ENCODE measurements around the gene CAMK1D.

DNA sequence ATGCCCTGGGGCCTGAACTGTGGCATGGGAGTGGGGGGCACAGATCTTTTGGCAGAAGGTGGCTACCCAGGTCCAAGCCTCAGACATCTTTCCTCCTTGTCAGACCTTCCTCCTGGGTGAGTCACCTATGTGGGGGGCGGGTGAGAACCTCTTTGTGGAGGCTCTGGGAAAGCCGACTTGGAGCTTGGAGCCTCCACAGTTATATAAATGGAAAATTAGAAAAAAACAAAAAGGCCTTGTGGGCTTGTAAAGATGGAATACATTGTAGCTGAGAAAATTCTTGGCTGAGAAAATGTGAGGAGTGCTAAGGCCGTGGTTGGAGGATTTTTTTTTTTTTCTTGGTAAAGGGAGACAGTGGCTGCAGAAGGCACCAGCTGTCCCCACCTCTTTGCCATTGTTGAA, 359.7 kb downstream of the CAMK1D start:
- TF ChIP-seq, protein P1, sequence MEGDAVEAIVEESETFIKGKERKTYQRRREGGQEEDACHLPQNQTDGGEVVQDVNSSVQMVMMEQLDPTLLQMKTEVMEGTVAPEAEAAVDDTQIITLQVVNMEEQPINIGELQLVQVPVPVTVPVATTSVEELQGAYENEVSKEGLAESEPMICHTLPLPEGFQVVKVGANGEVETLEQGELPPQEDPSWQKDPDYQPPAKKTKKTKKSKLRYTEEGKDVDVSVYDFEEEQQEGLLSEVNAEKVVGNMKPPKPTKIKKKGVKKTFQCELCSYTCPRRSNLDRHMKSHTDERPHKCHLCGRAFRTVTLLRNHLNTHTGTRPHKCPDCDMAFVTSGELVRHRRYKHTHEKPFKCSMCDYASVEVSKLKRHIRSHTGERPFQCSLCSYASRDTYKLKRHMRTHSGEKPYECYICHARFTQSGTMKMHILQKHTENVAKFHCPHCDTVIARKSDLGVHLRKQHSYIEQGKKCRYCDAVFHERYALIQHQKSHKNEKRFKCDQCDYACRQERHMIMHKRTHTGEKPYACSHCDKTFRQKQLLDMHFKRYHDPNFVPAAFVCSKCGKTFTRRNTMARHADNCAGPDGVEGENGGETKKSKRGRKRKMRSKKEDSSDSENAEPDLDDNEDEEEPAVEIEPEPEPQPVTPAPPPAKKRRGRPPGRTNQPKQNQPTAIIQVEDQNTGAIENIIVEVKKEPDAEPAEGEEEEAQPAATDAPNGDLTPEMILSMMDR (IDR thresholded peaks at IDR 0.05; ENCODE audit: borderline replicate concordance, extremely low read depth, low read length, poor library complexity, severe bottlenecking): no peak
- TF ChIP-seq EZH2 (IDR thresholded peaks at IDR 0.05; ENCODE audit: borderline replicate concordance, low read depth, low read length, severe bottlenecking): no peak

Measured in DND-41 (cell line).